NCI-H128 (cell line): ENCODE measurements around the gene LIX1L.

Experiments used
- DNase-seq: peaks from one replicate; lab custom pipeline; 2025; ENCODE audit not compliant: unreplicated experiment; lab: John Stamatoyannopoulos, UW

The LIX1L gene

GRCh38 chr1:145985502-145986439, 28.0 kb upstream of the LIX1L start:
- DNase-seq: no peak

GRCh38 chr1:145985129-145985501, 27.3 kb upstream of the LIX1L start:
- no peak for DNase-seq

- no peak for DNase-seq
These were observed 26.4 kb upstream of the LIX1L start for GRCh38 chr1:145983960-145984830.

- no peak for DNase-seq
These were observed 25.4 kb upstream of the LIX1L start for GRCh38 chr1:145983206-145983675.

- DNase-seq: no peak
These were observed 24.4 kb upstream of the LIX1L start for GRCh38 chr1:145982010-145982723.

- DNase-seq: no peak
These were observed 22.7 kb upstream of the LIX1L start for GRCh38 chr1:145980457-145980994.

GRCh38 chr1:145979746-145980456, 22.1 kb upstream of the LIX1L start:
- DNase-seq: no peak

- DNase-seq: peak; percentile 93
These were observed 21.3 kb upstream of the LIX1L start for GRCh38 chr1:145978854-145979745.

GRCh38 chr1:145978471-145978853, 20.6 kb upstream of the LIX1L start:
- no peak for DNase-seq

GRCh38 chr1:145977486-145978470, 20.0 kb upstream of the LIX1L start:
- peak; percentile 61 for DNase-seq

GRCh38 chr1:145977016-145977415, 19.2 kb upstream of the LIX1L start:
- no peak for DNase-seq

GRCh38 chr1:145975216-145975615, 17.4 kb upstream of the LIX1L start:
- no peak for DNase-seq

- no peak for DNase-seq
These were observed 16.9 kb upstream of the LIX1L start for GRCh38 chr1:145974721-145975120.

GRCh38 chr1:145972580-145972979, 14.8 kb upstream of the LIX1L start:
- no peak for DNase-seq

- DNase-seq: no peak
These were observed 9.5 kb upstream of the LIX1L start for GRCh38 chr1:145967288-145967687.

GRCh38 chr1:145965119-145965744, 7.4 kb upstream of the LIX1L start:
- no peak for DNase-seq

- peak; percentile 90 for DNase-seq
These were observed 6.7 kb upstream of the LIX1L start, which contains the start of the genes ANKRD34A and POLR3GL for GRCh38 chr1:145964328-145965118. Gene ANKRD34A (minus strand): TSS chr1:145964575. CDS start chr1:145961759, 2,816 bp downstream. Gene POLR3GL (plus strand): TSS chr1:145964690. CDS start chr1:145974866, 10,176 bp downstream.
